Osteocyte (in vitro differentiated cells): Measurements from ENCODE around the gene FAAH. TPM values are rescaled to one million over a fixed set of nuclear protein-coding genes. Genes with fewer than 3 reads are reported as not detected.
A peak's percentile ranks its signal among the peaks of the same experiment; 100 is the strongest.

Experiments used
- DNase-seq: peaks from one replicate; pipeline ENCODE4 v3.0.0; 2021; ENCODE audit warnings: mixed read lengths; ENCODE audit not compliant: unreplicated experiment; ENCODE audit errors: extremely low spot score
- H3K27ac Mint-ChIP-seq: one replicate; pipeline ENCODE4 v1.8.0; 2021; ENCODE audit warnings: mild to moderate bottlenecking, mixed read lengths; ENCODE audit not compliant: unreplicated experiment
- H3K27me3 Mint-ChIP-seq: one replicate; pipeline ENCODE4 v1.8.0; 2021; ENCODE audit warnings: mixed read lengths; ENCODE audit not compliant: unreplicated experiment
- H3K36me3 Mint-ChIP-seq: one replicate; pipeline ENCODE4 v1.8.0; 2021; ENCODE audit warnings: mixed read lengths; ENCODE audit not compliant: unreplicated experiment
- H3K4me1 Mint-ChIP-seq: one replicate; pipeline ENCODE4 v1.8.0; 2021; ENCODE audit warnings: mixed read lengths; ENCODE audit not compliant: unreplicated experiment
- H3K4me3 Mint-ChIP-seq: one replicate; pipeline ENCODE4 v1.8.0; 2021; ENCODE audit warnings: mild to moderate bottlenecking, moderate library complexity, mixed read lengths; ENCODE audit not compliant: unreplicated experiment
- H3K9me3 Mint-ChIP-seq: one replicate; pipeline ENCODE4 v1.8.0; 2021; ENCODE audit warnings: mixed read lengths; ENCODE audit not compliant: unreplicated experiment
- CTCF ChIP-seq: fragments of 200-600 bp; sonication (generic); IDR thresholded peaks from 2 replicates; pipeline ENCODE4 v1.5.0; 2021; ENCODE audit warnings: antibody characterized with exemption, mild to moderate bottlenecking, moderate library complexity
- total RNA-seq: library from RNA; stranded (reverse); gene quantifications from 2 replicates; pipeline ENCODE4 v1.2.1, GENCODE V29; 2021

FAAH gene
- total RNA-seq, 1 donor from 2014 or later, result 15.3 TPM

GRCh38 chr1:46409063-46409372 is 14.9 kb downstream of the FAAH start:
- TF ChIP-seq CTCF, result no peak
- no peak overlapping the region for H3K27ac Mint-ChIP-seq
- H3K4me3 Mint-ChIP-seq, result no peak overlapping the region
- no peaks in the 10 kb centered on the region for H3K9me3 Mint-ChIP-seq
- no peaks in the 10 kb centered on the region for H3K36me3 Mint-ChIP-seq
- peaks cover 10% of the 10 kb centered on the region for H3K4me1 Mint-ChIP-seq
- H3K27me3 Mint-ChIP-seq, result no peaks in the 10 kb centered on the region
- DNase-seq, result no peak

GRCh38 chr1:46410156-46411009 is 16.3 kb downstream of the FAAH start:
- no peak for DNase-seq
- TF ChIP-seq CTCF, result no peak
- H3K4me3 Mint-ChIP-seq, result no peak overlapping the region
- no peaks in the 10 kb centered on the region for H3K9me3 Mint-ChIP-seq
- H3K36me3 Mint-ChIP-seq, result no peaks in the 10 kb centered on the region
- H3K27me3 Mint-ChIP-seq, result no peaks in the 10 kb centered on the region
- no peak overlapping the region for H3K27ac Mint-ChIP-seq
- H3K4me1 Mint-ChIP-seq, result peaks cover 10% of the 10 kb centered on the region

- Mint-ChIP-seq H3K27me3 (no peaks in the 10 kb centered on the region), H3K27ac (no peak overlapping the region), H3K9me3 (no peaks in the 10 kb centered on the region), H3K4me3 (no peak overlapping the region), H3K4me1 (peaks cover 10% of the 10 kb centered on the region), H3K36me3 (no peaks in the 10 kb centered on the region)
- DNase-seq, result no peak
- TF ChIP-seq CTCF, result no peak
These were observed 16.9 kb downstream of the FAAH start for GRCh38 chr1:46411010-46411405.

GRCh38 chr1:46411601-46412341 is 17.7 kb downstream of the FAAH start:
- peak; percentile 41 for TF ChIP-seq CTCF
- H3K27me3 Mint-ChIP-seq, result no peaks in the 10 kb centered on the region
- peaks cover 5% of the 10 kb centered on the region for H3K4me1 Mint-ChIP-seq
- no peaks in the 10 kb centered on the region for H3K9me3 Mint-ChIP-seq
- no peak overlapping the region for H3K4me3 Mint-ChIP-seq
- no peak for DNase-seq
- H3K36me3 Mint-ChIP-seq, result no peaks in the 10 kb centered on the region
- H3K27ac Mint-ChIP-seq, result no peak overlapping the region

GRCh38 chr1:46412893-46413595 is 18.9 kb downstream of the FAAH start:
- Mint-ChIP-seq H3K36me3 (no peaks in the 10 kb centered on the region), H3K27ac (no peak overlapping the region), H3K4me1 (no peaks in the 10 kb centered on the region), H3K27me3 (peaks cover 2% of the 10 kb centered on the region), H3K4me3 (no peak overlapping the region), H3K9me3 (no peaks in the 10 kb centered on the region)
- no peak for DNase-seq
- no peak for TF ChIP-seq CTCF
